A549 (cell line): ENCODE data around the gene CAMTA1. TPM values are rescaled to one million over a fixed set of nuclear protein-coding genes. Genes with fewer than 3 reads are reported as not detected.

Experiments used
- ATAC-seq, 2 experiments: fragments of 200-7000 bp in 1 of 2; fragments of >200 bp in 1 of 2; cut with Nextera tagmentation in 1 of 2; cut with Tn5 transposase in 1 of 2; 3 replicates each; pipeline versions ENCODE4 v1.8.0 to v1.9.1; 2018 to 2020; ENCODE audit warnings: mild to moderate bottlenecking in 1 of 2, moderate library complexity in 1 of 2
- CTCF ChIA-PET: fragments of 300-600 bp; sonication (Branson Sonifier 250); formaldehyde crosslinking; extraction: SDS; loops from one replicate; lab custom pipeline; 2021; ENCODE audit warnings: antibody characterized with exemption, inconsistent platforms; lab: Yijun Ruan, JAX
- POLR2A ChIA-PET: fragments of 350-600 bp; formaldehyde crosslinking; extraction: SDS; loops from one replicate; lab custom pipeline; 2021; ENCODE audit warnings: antibody characterized with exemption, inconsistent platforms; lab: Yijun Ruan, JAX
- DNase-seq, 2 experiments: peaks; one replicate each; pipeline versions ENCODE4 v3.0.0 to v3.0.0-alpha.2; 2011 to 2016; ENCODE audit warnings: low read depth in 1 of 2, low spot score in 1 of 2
- FAIRE-seq: peaks from 2 replicates; lab custom pipeline; 2011; peaks lifted over from hg19 to GRCh38; lab: Jason Lieb, UNC
- H3K27ac ChIP-seq, 2 experiments: fragments of >200 bp; sonication (Bioruptor Twin); formaldehyde crosslinking; 3 replicates each; pipeline ENCODE4 v1.5.1; 2016 to 2017
- H3K4me1 ChIP-seq: fragments of >200 bp; sonication (Bioruptor Twin); formaldehyde crosslinking; 3 replicates; pipeline ENCODE4 v1.6.1; 2016
- H3K4me2 ChIP-seq: fragments of >200 bp; sonication (Bioruptor Twin); formaldehyde crosslinking; 3 replicates; pipeline ENCODE4 v1.6.1; 2016
- H3K4me3 ChIP-seq: fragments of >200 bp; sonication (Bioruptor Twin); formaldehyde crosslinking; 3 replicates; pipeline ENCODE4 v1.5.1; 2016
- H3K9me3 ChIP-seq: fragments of >200 bp; sonication (Bioruptor Twin); formaldehyde crosslinking; 3 replicates; pipeline ENCODE4 v1.6.1; 2016
- EHF ChIP-seq: fragments of 250-450 bp; sonication (Bioruptor Pico); IDR thresholded peaks from 2 replicates; pipeline ENCODE4 v1.5.0; 2020; ENCODE audit warnings: mild to moderate bottlenecking
- EHMT2 ChIP-seq: fragments of 200-600 bp; sonication (generic); IDR thresholded peaks from 2 replicates; pipeline ENCODE4 v1.6.1; 2016; ENCODE audit warnings: antibody characterized with exemption, low read depth, mild to moderate bottlenecking, moderate library complexity
- EP300 ChIP-seq, 2 experiments: fragments of >200 bp; sonication (Bioruptor Twin); formaldehyde crosslinking; IDR thresholded peaks; 2 replicates in 1 of 2; 3 replicates in 1 of 2; pipeline ENCODE4 v1.6.1; 2016 to 2017
- FOXS1 ChIP-seq: fragments of 250-450 bp; sonication (Bioruptor Pico); IDR thresholded peaks from 2 replicates; pipeline ENCODE4 v1.5.0; 2020; ENCODE audit warnings: mild to moderate bottlenecking, moderate library complexity
- HOXB13 ChIP-seq: fragments of 250-450 bp; sonication (Bioruptor Pico); IDR thresholded peaks from 2 replicates; pipeline ENCODE4 v1.5.0; 2020; ENCODE audit warnings: low read depth, mild to moderate bottlenecking, moderate library complexity
- HOXB5 ChIP-seq: fragments of 250-450 bp; sonication (Bioruptor Pico); IDR thresholded peaks from 2 replicates; pipeline ENCODE4 v1.5.0; 2020; ENCODE audit warnings: mild to moderate bottlenecking, moderate library complexity
- KDM5A ChIP-seq: fragments of 200-600 bp; sonication (generic); IDR thresholded peaks from 2 replicates; pipeline ENCODE4 v1.6.1; 2016; ENCODE audit warnings: antibody characterized with exemption, mild to moderate bottlenecking
- MAFK ChIP-seq: fragments of 450-650 bp; IDR thresholded peaks from 2 replicates; pipeline ENCODE4 v1.6.1; 2014; ENCODE audit not compliant: partially characterized antibody
- MAZ ChIP-seq: fragments of 150-350 bp; IDR thresholded peaks from 2 replicates; pipeline ENCODE4 v1.6.1; 2014; ENCODE audit warnings: antibody characterized with exemption, low read depth, low read length, borderline replicate concordance
- NFE2L2 ChIP-seq: fragments of 150-350 bp; conservative IDR thresholded peaks from 2 replicates; pipeline ENCODE4 v1.6.1; 2014; ENCODE audit warnings: low read length
- RNF2 ChIP-seq: fragments of 200-600 bp; sonication (generic); IDR thresholded peaks from 2 replicates; pipeline ENCODE4 v1.6.1; 2016; ENCODE audit warnings: low read depth, mild to moderate bottlenecking, antibody characterized with exemption, moderate library complexity, borderline replicate concordance
- SMC3 ChIP-seq: fragments of >200 bp; sonication (Bioruptor Twin); formaldehyde crosslinking; IDR thresholded peaks from 3 replicates; pipeline ENCODE4 v1.6.1; 2018; ENCODE audit warnings: inconsistent platforms
- SREBF2 ChIP-seq: fragments of 450-650 bp; IDR thresholded peaks from 2 replicates; pipeline ENCODE4 v1.6.1; 2014; ENCODE audit warnings: mild to moderate bottlenecking, moderate library complexity
- TFCP2L1 ChIP-seq: fragments of 250-450 bp; sonication (Bioruptor Pico); IDR thresholded peaks from 2 replicates; pipeline ENCODE4 v1.5.0; 2021; ENCODE audit warnings: mild to moderate bottlenecking
- TP53 ChIP-seq: fragments of 250-450 bp; sonication (Bioruptor Pico); IDR thresholded peaks from 2 replicates; pipeline ENCODE4 v1.5.0; 2021; ENCODE audit warnings: mild to moderate bottlenecking, moderate library complexity
- ZFP36 ChIP-seq: fragments of 450-650 bp; IDR thresholded peaks from 2 replicates; pipeline ENCODE4 v1.6.1; 2014; ENCODE audit warnings: borderline replicate concordance; ENCODE audit not compliant: partially characterized antibody
- ZNF302 ChIP-seq: fragments of 250-450 bp; sonication (Bioruptor Pico); IDR thresholded peaks from 2 replicates; pipeline ENCODE4 v1.9.0; 2021; ENCODE audit warnings: inconsistent platforms, mild to moderate bottlenecking, moderate library complexity
- WGBS: methylation state at CpG from one replicate; pipeline ENCODE4 v1.1.6; 2017; ENCODE audit errors: missing lambda C conversion rate; 5-methylcytosine and 5-hydroxymethylcytosine counted together
- polyA plus RNA-seq, 4 experiments: library from polyadenylated mRNA; depleted of rRNA in 3 of 4; stranded (reverse); fragments of >200 nt; fragmentation: RNase III in 1 of 4; extraction: RNeasy Plus Mini Kit Qiagen cat#74134 plus additional on column Dnase treatment in 1 of 4; gene quantifications; 2 replicates in 3 of 4; 3 replicates in 1 of 4; pipeline ENCODE4 v1.2.3, GENCODE V29; 2011 to 2017
- TF ChIP-seq, protein P1 (sequence below): fragments of 450-650 bp; IDR thresholded peaks from 2 replicates; pipeline ENCODE4 v1.6.1; 2014; ENCODE audit warnings: antibody characterized with exemption
- TF ChIP-seq, protein P2 (sequence below): IDR thresholded peaks from 2 replicates; pipeline ENCODE4 v1.6.1; 2012
- TF ChIP-seq, protein P3 (sequence below): fragments of >200 bp; sonication (Bioruptor Twin); formaldehyde crosslinking; IDR thresholded peaks from 3 replicates; pipeline ENCODE4 v1.5.1; 2016
- TF ChIP-seq, protein P4 (sequence below): fragments of 250-450 bp; sonication (Bioruptor Pico); IDR thresholded peaks from 2 replicates; pipeline ENCODE4 v1.5.0; 2021; ENCODE audit warnings: mild to moderate bottlenecking, moderate library complexity, borderline replicate concordance
- TF ChIP-seq, protein P5 (sequence below): fragments of >200 bp; sonication (Bioruptor Twin); formaldehyde crosslinking; IDR thresholded peaks from 2 replicates; pipeline ENCODE4 v1.6.1; 2016
- TF ChIP-seq, protein P6 (sequence below): IDR thresholded peaks from 2 replicates; pipeline ENCODE4 v1.6.1; 2012

The CAMTA1 gene
- polyA plus RNA-seq, 2 of the 4 experiments (the other 2 are of a cell fraction), result 58.8 to 75.0 TPM

DNA sequence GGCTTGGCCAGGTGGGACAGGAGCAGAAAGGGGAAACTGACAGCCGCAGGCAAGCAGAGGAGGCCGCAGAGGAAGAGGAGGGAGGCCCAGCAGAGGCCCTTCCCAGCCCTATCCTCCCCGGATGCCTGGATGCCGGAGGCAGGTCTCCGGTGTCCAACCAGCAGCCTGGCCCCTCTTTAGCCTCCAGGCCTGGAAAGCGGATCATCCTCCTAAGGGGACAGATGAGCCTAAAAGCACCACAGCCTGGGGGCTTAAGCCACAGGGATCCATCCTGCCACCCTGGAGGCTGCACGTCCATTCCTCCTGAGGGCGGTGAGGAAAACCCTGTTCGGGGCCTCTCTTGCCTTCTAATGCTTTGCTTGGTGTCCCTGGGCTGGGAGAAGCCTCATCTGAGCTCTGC, 651.8 kb downstream of the CAMTA1 start:
- WGBS, result 88% methylated on average over 4 of the region's 9 CpGs
- DNase-seq (no peak), FAIRE-seq (no peak)
- ChIA-PET POLR2A (no interaction called here), CTCF (interaction anchor here (0.7 kb wide), 1 partner anchor 17 kb away, joined by 3 read pairs; no protein-coding TSS in a partner anchor)
- Histone ChIP-seq H3K4me1 (no peaks in the 10 kb centered on the region), H3K27ac (peak overlapping the region in 1 of 2 experiments; percentile 63; a peak in 3 of 6 replicates)
- TF ChIP-seq KDM5A (no peak), EHMT2 (no peak), EP300 (IDR thresholded peaks at IDR 0.05) (no peak), FOXS1 (CRISPR knock-in tag) (no peak), MAFK (no peak), TP53 (no peak), SMC3 (no peak), RNF2 (no peak), ZNF302 (no peak), EHF (CRISPR knock-in tag) (no peak)
- TF ChIP-seq, all 56 proteins: peak for 0
- no peak for ATAC-seq
- no peak overlapping the region for H3K4me2 ChIP-seq
- H3K4me3 ChIP-seq, result no peak overlapping the region
- peaks cover 4% of the 10 kb centered on the region; the same call in 1 of the 3 replicates for H3K9me3 ChIP-seq

DNA sequence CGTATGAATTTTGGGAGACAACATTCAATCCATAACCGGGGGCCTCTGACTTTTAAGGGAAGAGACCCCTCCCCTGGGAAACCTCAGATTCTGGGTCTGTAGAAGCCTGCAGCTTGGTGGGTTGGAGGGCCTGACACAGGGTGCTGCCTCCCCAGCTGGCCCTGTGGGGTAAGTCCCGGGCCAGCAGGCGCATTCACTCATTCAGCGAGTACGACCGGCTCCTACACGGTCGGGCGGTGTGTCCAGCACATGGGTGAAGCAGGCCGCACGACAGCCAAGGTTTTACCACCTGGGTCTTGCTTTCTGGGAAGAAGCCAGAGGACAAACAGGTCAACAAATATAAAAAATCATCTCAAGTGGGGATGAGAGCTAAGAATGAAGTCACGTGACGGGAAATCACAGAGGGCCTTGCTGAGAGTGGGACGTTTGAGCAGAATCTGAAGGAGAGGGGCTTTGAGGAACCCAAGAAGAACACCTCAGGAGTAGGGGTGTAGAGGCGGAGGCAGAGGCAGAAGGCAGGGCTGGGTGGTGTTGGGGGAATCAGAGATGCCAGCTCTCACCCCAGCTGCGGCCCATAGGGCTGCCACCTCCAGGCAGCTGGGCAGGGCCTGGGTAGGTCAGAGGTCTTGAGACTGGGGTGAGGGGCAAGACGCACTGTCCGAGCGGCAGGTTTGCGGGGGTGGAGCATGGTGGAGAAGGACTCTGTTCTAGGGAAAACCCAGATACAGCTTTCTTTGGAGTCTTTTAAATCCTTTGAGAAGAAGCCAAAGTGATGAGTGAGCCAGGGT, 652.5 kb downstream of the CAMTA1 start:
- CTCF ChIA-PET, result no interaction called here
- POLR2A ChIA-PET, result no interaction called here
- no peak overlapping the region for H3K4me3 ChIP-seq
- ATAC-seq (no peak), FAIRE-seq (no peak), DNase-seq (no peak)
- H3K9me3 ChIP-seq, result peaks cover 4% of the 10 kb centered on the region; the same call in 1 of the 3 replicates
- 93% methylated on average over 10 of the region's 21 CpGs for WGBS
- H3K4me2 ChIP-seq, result no peak overlapping the region
- TF ChIP-seq, protein P1, sequence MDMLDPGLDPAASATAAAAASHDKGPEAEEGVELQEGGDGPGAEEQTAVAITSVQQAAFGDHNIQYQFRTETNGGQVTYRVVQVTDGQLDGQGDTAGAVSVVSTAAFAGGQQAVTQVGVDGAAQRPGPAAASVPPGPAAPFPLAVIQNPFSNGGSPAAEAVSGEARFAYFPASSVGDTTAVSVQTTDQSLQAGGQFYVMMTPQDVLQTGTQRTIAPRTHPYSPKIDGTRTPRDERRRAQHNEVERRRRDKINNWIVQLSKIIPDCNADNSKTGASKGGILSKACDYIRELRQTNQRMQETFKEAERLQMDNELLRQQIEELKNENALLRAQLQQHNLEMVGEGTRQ, result no peak
- TF ChIP-seq, protein P2, sequence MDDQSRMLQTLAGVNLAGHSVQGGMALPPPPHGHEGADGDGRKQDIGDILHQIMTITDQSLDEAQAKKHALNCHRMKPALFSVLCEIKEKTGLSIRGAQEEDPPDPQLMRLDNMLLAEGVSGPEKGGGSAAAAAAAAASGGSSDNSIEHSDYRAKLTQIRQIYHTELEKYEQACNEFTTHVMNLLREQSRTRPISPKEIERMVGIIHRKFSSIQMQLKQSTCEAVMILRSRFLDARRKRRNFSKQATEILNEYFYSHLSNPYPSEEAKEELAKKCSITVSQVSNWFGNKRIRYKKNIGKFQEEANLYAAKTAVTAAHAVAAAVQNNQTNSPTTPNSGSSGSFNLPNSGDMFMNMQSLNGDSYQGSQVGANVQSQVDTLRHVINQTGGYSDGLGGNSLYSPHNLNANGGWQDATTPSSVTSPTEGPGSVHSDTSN, result no peak
- TF ChIP-seq, protein P3, sequence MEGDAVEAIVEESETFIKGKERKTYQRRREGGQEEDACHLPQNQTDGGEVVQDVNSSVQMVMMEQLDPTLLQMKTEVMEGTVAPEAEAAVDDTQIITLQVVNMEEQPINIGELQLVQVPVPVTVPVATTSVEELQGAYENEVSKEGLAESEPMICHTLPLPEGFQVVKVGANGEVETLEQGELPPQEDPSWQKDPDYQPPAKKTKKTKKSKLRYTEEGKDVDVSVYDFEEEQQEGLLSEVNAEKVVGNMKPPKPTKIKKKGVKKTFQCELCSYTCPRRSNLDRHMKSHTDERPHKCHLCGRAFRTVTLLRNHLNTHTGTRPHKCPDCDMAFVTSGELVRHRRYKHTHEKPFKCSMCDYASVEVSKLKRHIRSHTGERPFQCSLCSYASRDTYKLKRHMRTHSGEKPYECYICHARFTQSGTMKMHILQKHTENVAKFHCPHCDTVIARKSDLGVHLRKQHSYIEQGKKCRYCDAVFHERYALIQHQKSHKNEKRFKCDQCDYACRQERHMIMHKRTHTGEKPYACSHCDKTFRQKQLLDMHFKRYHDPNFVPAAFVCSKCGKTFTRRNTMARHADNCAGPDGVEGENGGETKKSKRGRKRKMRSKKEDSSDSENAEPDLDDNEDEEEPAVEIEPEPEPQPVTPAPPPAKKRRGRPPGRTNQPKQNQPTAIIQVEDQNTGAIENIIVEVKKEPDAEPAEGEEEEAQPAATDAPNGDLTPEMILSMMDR, result no peak
- TF ChIP-seq, protein P4, sequence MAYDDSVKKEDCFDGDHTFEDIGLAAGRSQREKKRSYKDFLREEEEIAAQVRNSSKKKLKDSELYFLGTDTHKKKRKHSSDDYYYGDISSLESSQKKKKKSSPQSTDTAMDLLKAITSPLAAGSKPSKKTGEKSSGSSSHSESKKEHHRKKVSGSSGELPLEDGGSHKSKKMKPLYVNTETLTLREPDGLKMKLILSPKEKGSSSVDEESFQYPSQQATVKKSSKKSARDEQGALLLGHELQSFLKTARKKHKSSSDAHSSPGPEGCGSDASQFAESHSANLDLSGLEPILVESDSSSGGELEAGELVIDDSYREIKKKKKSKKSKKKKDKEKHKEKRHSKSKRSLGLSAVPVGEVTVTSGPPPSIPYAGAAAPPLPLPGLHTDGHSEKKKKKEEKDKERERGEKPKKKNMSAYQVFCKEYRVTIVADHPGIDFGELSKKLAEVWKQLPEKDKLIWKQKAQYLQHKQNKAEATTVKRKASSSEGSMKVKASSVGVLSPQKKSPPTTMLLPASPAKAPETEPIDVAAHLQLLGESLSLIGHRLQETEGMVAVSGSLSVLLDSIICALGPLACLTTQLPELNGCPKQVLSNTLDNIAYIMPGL (CRISPR knock-in tag), result no peak
- TF ChIP-seq TFCP2L1, result no peak
- no peak for TF ChIP-seq HOXB5 (CRISPR knock-in tag)
- no peak for TF ChIP-seq ZFP36
- TF ChIP-seq, protein P5, sequence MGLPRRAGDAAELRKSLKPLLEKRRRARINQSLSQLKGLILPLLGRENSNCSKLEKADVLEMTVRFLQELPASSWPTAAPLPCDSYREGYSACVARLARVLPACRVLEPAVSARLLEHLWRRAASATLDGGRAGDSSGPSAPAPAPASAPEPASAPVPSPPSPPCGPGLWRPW, result no peak
- no peak for TF ChIP-seq SREBF2
- no peak for TF ChIP-seq MAZ
- no peak for TF ChIP-seq HOXB13 (CRISPR knock-in tag)
- no peak for TF ChIP-seq NFE2L2
- TF ChIP-seq, protein P6, sequence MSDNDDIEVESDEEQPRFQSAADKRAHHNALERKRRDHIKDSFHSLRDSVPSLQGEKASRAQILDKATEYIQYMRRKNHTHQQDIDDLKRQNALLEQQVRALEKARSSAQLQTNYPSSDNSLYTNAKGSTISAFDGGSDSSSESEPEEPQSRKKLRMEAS, result no peak
- peak overlapping the region in 1 of 2 experiments; percentile 63; a peak in 3 of 6 replicates for H3K27ac ChIP-seq
- H3K4me1 ChIP-seq, result no peaks in the 10 kb centered on the region
